PC-9 (cell line): Measurements from ENCODE around the gene MYLK. TPM values are rescaled to one million over a fixed set of nuclear protein-coding genes. Genes with fewer than 3 reads are reported as not detected.

ENCODE experiments used
- BruUV-seq: library from RNA; stranded (reverse); fragments of 400-500 nt; replicated peaks from 2 replicates; lab custom pipeline; 2021; lab: Mats Ljungman, UMichigan
- CTCF ChIA-PET: fragments of 300-600 bp; sonication (Branson Sonifier 250); formaldehyde crosslinking; loops from one replicate; lab custom pipeline; 2022; ENCODE audit warnings: antibody characterized with exemption; lab: Charles Lee
- POLR2A ChIA-PET: fragments of 300-600 bp; sonication (Branson Sonifier 250); formaldehyde crosslinking; loops from one replicate; lab custom pipeline; 2022; ENCODE audit warnings: antibody characterized with exemption; ENCODE audit not compliant: unreplicated experiment; lab: Charles Lee
- DNase-seq, 2 experiments: peaks; one replicate each; pipeline versions ENCODE4 v3.0.0 to v3.0.0-alpha.2; 2015 to 2022; ENCODE audit warnings: mixed read lengths in 1 of 2
- H2AFZ ChIP-seq: fragments of 200-600 bp; sonication (generic); 2 replicates; pipeline ENCODE4 v1.8.1; 2017; ENCODE audit warnings: antibody characterized with exemption
- H3F3A ChIP-seq: fragments of 200-600 bp; sonication (generic); 2 replicates; pipeline ENCODE4 v1.8.1; 2017; ENCODE audit warnings: antibody characterized with exemption, mild to moderate bottlenecking, low read depth; ENCODE audit not compliant: insufficient read depth
- H3K27ac ChIP-seq: fragments of 200-600 bp; sonication (generic); 2 replicates; pipeline ENCODE4 v1.6.1; 2016; ENCODE audit warnings: mixed run types
- H3K27me3 ChIP-seq: fragments of 200-600 bp; sonication (generic); 2 replicates; pipeline ENCODE4 v1.6.1; 2016; ENCODE audit warnings: low read depth, mixed run types; ENCODE audit not compliant: insufficient read depth
- H3K36me3 ChIP-seq: fragments of 200-600 bp; sonication (generic); 2 replicates; pipeline ENCODE4 v1.6.1; 2016; ENCODE audit warnings: low read depth, mixed run types
- H3K4me1 ChIP-seq: fragments of 200-600 bp; sonication (generic); replicated peaks from 2 replicates; pipeline ENCODE4 v1.6.1; 2016; ENCODE audit warnings: mixed run types; ENCODE audit not compliant: insufficient read depth
- H3K4me2 ChIP-seq: fragments of 200-600 bp; sonication (generic); 2 replicates; pipeline ENCODE4 v1.6.1; 2017; ENCODE audit warnings: mixed run types
- H3K4me3 ChIP-seq: fragments of 200-600 bp; sonication (generic); 2 replicates; pipeline ENCODE4 v1.6.1; 2016; ENCODE audit warnings: mixed run types
- H3K79me2 ChIP-seq: fragments of 200-600 bp; sonication (generic); 2 replicates; pipeline ENCODE4 v1.6.1; 2017; ENCODE audit warnings: low read depth, mixed run types
- H3K9me2 ChIP-seq: fragments of 200-600 bp; sonication (generic); 2 replicates; pipeline ENCODE4 v1.8.1; 2017; ENCODE audit warnings: mild to moderate bottlenecking; ENCODE audit not compliant: insufficient read depth
- H3K9me3 ChIP-seq: fragments of 200-600 bp; sonication (generic); 2 replicates; pipeline ENCODE4 v1.8.1; 2016; ENCODE audit warnings: low read depth; ENCODE audit not compliant: insufficient read depth
- H4K20me1 ChIP-seq: fragments of 200-600 bp; sonication (generic); 2 replicates; pipeline ENCODE4 v1.8.1; 2017; ENCODE audit not compliant: insufficient read depth
- CTCF ChIP-seq: fragments of 200-600 bp; sonication (generic); conservative IDR thresholded peaks from 2 replicates; pipeline ENCODE4 v1.6.1; 2017; ENCODE audit warnings: mixed run types, antibody characterized with exemption, mild to moderate bottlenecking, moderate library complexity
- EZH2 ChIP-seq: fragments of 200-600 bp; sonication (generic); IDR thresholded peaks from 2 replicates; pipeline ENCODE4 v1.8.0; 2017; ENCODE audit warnings: antibody characterized with exemption, low read depth
- intact Hi-C: fragments of 100-400 bp; cut with micrococcal nuclease; formaldehyde crosslinking; loops from one replicate; pipeline ENCODE4 v1.10.0; 2022; ENCODE audit not compliant: unreplicated experiment
- total RNA-seq: library from RNA; stranded (reverse); gene quantifications from 2 replicates; pipeline ENCODE4 v1.2.3, GENCODE V29; 2021

Gene MYLK
- total RNA-seq, 1 experiment from 2014 or later, result 0.72 TPM

DNA sequence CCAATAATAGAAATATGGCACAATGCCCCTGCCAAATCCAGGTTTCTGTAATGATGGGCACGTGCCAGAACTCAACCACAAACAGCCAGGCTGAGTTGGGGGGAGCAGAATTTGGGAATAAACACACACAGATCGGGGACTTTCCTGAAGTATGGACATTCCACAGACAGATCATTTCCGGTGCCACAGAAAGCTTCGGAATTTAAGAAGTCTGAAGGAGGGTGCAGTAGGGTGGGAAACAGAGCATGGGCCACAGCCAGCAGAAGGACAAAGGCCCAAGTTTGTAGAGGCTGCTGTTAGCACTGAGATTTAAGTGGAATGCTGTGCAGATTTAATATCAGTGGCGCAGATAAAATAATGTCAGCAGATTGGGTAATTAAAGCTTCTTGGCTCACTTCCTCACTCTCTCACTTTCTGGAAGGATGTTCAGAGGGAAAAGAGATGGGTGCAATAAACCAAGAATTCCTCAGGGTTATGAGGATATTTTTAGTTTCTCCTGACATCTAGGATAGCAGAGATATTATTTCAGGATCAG lies 67.4 kb downstream of the MYLK start:
- no peaks in the 10 kb centered on the region for H4K20me1 ChIP-seq
- no peak overlapping the region for H3K4me3 ChIP-seq
- no peaks in the 10 kb centered on the region for H3K27me3 ChIP-seq
- H3K27ac ChIP-seq, result no peak overlapping the region
- H3K79me2 ChIP-seq, result no peaks in the 10 kb centered on the region
- peaks cover 13% of the 10 kb centered on the region for H3F3A ChIP-seq
- TF ChIP-seq EZH2 (no peak), CTCF (no peak)
- H3K4me1 ChIP-seq, result peaks cover 23% of the 10 kb centered on the region
- no peaks in the 10 kb centered on the region for H3K9me3 ChIP-seq
- no peaks in the 10 kb centered on the region for H3K36me3 ChIP-seq
- no peak for DNase-seq
- H3K9me2 ChIP-seq, result no peaks in the 10 kb centered on the region
- POLR2A ChIA-PET, result no interaction called here
- CTCF ChIA-PET, result no interaction called here
- intact Hi-C loops, result no loop called here
- H2AFZ ChIP-seq, result no peak overlapping the region
- no peak overlapping the region for H3K4me2 ChIP-seq
- BruUV-seq, result no TSS peak

- no peak overlapping the region for H3K4me2 ChIP-seq
- H3K36me3 ChIP-seq, result no peaks in the 10 kb centered on the region
- H4K20me1 ChIP-seq, result no peaks in the 10 kb centered on the region
- TF ChIP-seq EZH2, result no peak
- no peak for TF ChIP-seq CTCF
- ChIA-PET POLR2A (no interaction called here), CTCF (no interaction called here)
- no peak overlapping the region for H2AFZ ChIP-seq
- no peaks in the 10 kb centered on the region for H3K9me3 ChIP-seq
- H3K27me3 ChIP-seq, result no peaks in the 10 kb centered on the region
- intact Hi-C loops, result no loop called here
- DNase-seq, result no peak
- peaks cover 13% of the 10 kb centered on the region for H3F3A ChIP-seq
- peaks cover 23% of the 10 kb centered on the region for H3K4me1 ChIP-seq
- no peak overlapping the region for H3K4me3 ChIP-seq
- no TSS peak for BruUV-seq
- H3K27ac ChIP-seq, result no peak overlapping the region
- no peaks in the 10 kb centered on the region for H3K79me2 ChIP-seq
- H3K9me2 ChIP-seq, result no peaks in the 10 kb centered on the region
These were observed 68.2 kb downstream of the MYLK start for GRCh38 chr3:123815981-123816380.

DNA sequence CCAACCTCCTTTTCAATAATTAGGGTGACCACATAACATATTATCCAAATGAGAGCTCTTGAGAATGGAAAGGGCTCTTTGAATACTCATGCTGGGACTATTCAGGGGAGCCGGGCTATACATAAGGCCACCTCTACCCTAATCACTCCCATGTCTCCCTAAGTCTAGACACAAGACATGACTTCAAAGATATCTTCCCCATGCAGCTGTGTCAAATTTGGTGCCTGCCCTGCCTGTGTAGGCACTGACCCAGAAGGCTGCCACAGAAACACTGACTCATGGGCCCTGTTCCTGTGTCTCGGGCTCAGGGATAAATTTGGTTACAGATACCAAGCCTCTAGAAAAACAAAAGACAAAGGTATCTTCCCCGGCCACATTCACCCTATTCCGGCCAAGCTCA lies 70.3 kb downstream of the MYLK start:
- H3K9me2 ChIP-seq, result no peaks in the 10 kb centered on the region
- no peak overlapping the region for H3K27ac ChIP-seq
- H3K27me3 ChIP-seq, result no peaks in the 10 kb centered on the region
- TF ChIP-seq CTCF (no peak), EZH2 (no peak)
- H2AFZ ChIP-seq, result no peak overlapping the region
- H3F3A ChIP-seq, result peaks cover 7% of the 10 kb centered on the region; the same call in 1 of the 2 replicates
- no peaks in the 10 kb centered on the region for H3K79me2 ChIP-seq
- H3K9me3 ChIP-seq, result no peaks in the 10 kb centered on the region
- H3K4me2 ChIP-seq, result no peak overlapping the region
- no peaks in the 10 kb centered on the region for H3K36me3 ChIP-seq
- ChIA-PET POLR2A (interaction anchor here (0.5 kb wide), 1 partner anchor 13 kb away, joined by 8 read pairs; no protein-coding TSS in a partner anchor), CTCF (no interaction called here)
- peaks cover 8% of the 10 kb centered on the region for H3K4me1 ChIP-seq
- H4K20me1 ChIP-seq, result no peaks in the 10 kb centered on the region
- BruUV-seq, result no TSS peak
- intact Hi-C loops, result no loop called here
- H3K4me3 ChIP-seq, result no peak overlapping the region
- no peak for DNase-seq
